Measurements from ENCODE around the gene ECE1.
"Not testable (repeated sequence)": the region's sequence is repeated elsewhere in the genome, so short reads cannot be mapped to it uniquely, and the experiment has no call there.

The ECE1 gene

DNA sequence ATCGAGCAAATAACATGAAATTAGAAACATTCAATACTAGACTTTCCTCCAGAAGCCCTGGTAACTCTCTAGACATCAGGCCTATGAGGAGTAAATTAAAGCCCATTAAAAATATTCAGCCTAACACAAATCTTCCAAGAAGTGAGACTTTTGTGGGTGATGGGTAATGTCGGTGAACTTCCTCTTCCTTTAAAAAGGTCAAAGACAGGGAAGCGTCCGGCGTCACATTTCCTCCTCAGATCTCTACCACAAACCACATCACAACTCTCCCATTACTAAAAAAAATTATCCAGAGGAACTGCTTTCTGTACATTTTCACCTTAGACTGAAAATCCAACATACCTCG is 115.0 kb downstream of the ECE1 start:
- no peak for FAIRE-seq

DNA sequence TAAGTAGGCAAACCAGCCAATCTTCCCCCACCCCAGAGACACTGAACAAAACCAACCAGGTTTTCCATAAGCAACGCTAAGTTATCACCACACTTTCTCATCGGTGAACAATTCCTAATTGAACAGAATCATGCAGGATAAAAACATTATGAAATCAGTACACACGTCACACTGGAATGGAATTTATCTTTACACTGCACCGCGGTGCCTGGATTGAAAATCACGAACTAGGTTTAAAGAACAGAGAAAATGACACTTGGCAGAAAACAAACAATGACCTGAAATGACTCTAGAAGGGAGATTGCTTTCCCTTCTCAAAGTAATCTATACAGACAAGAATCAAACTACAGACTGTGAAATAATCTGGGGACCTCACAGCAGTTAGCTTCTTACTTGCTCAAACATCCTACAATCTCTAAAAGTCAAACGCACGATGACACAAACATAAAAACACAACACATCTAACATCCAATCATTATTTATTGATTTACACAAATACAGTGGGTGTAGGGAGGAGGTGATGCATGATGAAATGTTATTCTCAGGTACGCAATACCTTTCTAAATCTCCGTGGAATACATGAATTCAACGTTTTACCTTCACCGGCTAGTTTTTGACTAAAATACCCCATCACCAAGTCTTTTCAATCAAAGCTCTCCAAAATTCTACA is 115.5 kb downstream of the ECE1 start:
- FAIRE-seq = no peak

DNA sequence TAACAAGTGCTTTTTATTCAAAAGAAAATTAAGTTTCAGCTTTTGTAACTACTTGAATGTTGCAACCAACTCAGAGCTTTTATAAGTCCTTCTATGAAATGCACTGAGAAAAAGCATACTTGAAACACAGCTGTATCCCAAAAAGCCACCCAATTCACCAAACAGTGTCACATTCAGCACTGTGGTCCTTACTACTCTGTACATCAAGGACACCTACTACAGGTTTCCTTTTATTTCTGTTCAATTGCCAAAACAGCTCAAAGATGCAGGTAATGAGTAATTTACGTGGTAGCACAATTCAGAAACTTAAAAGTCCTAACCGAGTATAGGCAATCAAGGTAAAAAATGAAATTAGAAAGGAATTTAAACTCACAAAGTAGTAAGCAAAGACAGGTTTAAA is 116.0 kb downstream of the ECE1 start:
- no peak for FAIRE-seq

- FAIRE-seq = not testable (repeated sequence)
These were observed 117.2 kb downstream of the ECE1 start for GRCh38 chr1:21173096-21173495.

DNA sequence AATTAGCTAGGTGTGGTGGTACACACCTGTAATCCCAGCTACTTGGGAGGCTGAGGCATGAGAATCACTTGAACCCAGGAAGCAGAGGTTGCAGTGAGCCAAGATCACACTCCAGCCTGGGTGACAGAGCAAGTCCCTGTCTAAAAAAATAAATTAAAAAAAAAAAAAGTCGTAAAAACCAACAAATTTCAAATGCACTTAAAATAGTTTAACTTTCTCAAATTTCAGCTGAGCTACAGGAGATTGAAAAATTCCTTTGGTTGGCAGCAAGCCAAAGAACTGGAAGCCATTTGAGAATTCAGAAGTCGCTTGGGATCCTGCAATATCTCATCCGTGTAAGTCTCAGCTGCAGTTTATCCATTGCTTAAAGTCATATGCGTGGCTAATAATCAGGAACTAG is 119.4 kb downstream of the ECE1 start:
- FAIRE-seq = not testable (repeated sequence)

DNA sequence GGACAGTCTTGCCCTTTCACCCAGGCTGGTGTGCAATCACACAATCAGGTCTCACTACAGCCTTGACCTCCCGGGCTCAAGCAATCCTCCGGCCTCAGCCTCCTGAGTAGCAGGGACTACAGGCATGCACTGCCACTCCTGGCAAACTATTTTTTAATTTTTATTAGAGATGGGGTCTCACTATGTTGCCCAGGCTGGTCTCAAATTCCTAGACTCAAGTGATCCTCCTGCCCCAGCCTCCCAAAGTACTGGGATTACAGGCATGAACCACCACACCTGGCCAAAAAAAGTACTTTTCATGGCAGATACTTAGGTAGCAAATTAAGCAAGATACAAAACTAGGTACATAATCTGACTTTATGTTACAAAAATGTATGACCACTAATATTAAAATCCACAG is 121.8 kb downstream of the ECE1 start:
- FAIRE-seq = no peak

Measured in TTC549 (cell line).